Vagina (tissue), 2 donors: ENCODE results near the gene CNTNAP5.

ENCODE experiments used
- CTCF ChIP-seq, 3 experiments: fragments of 450-650 bp in 2 of 3; fragments of 200-600 bp in 1 of 3; sonication (generic) in 1 of 3; IDR thresholded peaks; one replicate each; pipeline ENCODE4 v1.5.1; 2017 to 2019; ENCODE audit warnings: antibody characterized with exemption in 3 of 3, mild to moderate bottlenecking in 2 of 3, moderate library complexity in 2 of 3
- POLR2A ChIP-seq, 2 donors: fragments of 450-650 bp; IDR thresholded peaks; one replicate each; pipeline ENCODE4 v1.6.1; 2017; ENCODE audit warnings: antibody characterized with exemption in 2 of 2, mild to moderate bottlenecking in 2 of 2, moderate library complexity in 2 of 2
- POLR2AphosphoS5 ChIP-seq, 2 donors: sonication (generic); formaldehyde crosslinking; IDR thresholded peaks; one replicate each; pipeline ENCODE4 v1.9.0; 2017; ENCODE audit warnings: antibody characterized with exemption in 2 of 2, mild to moderate bottlenecking in 2 of 2, low read depth in 1 of 2; ENCODE audit not compliant: insufficient read depth in 1 of 2

GRCh38 chr2:124514236-124514635, 489.1 kb downstream of the CNTNAP5 start:
- no peak for TF ChIP-seq CTCF (IDR thresholded peaks at IDR 0.05)
- no peak for TF ChIP-seq POLR2A (IDR thresholded peaks at IDR 0.05)
- TF ChIP-seq POLR2AphosphoS5 (IDR thresholded peaks at IDR 0.05; ENCODE audit: insufficient read depth in 1 of 2, low read depth in 1 of 2): no peak
